Coronary artery (tissue), 2 donors: ENCODE results near the gene SYNE1.

ENCODE experiments used
- DNase-seq: peaks from one replicate; pipeline ENCODE4 v3.0.0-alpha.2; 2017; ENCODE audit warnings: low spot score
- H3K27ac ChIP-seq, 2 donors: fragments of 200-600 bp; sonication (generic); one replicate each; pipeline ENCODE4 v1.5.1; 2016 to 2019
- H3K4me3 ChIP-seq: fragments of 200-600 bp; sonication (generic); 2 replicates; pipeline ENCODE4 v1.5.1; 2016; ENCODE audit warnings: mild to moderate bottlenecking, moderate library complexity
- TF ChIP-seq, protein P1 (sequence below): fragments of 200-600 bp; sonication (generic); IDR thresholded peaks from one replicate; pipeline ENCODE4 v1.5.1; 2019; ENCODE audit warnings: antibody characterized with exemption

Gene SYNE1

GRCh38 chr6:152598901-152599537, 38.1 kb downstream of the SYNE1 start:
- Histone ChIP-seq H3K27ac (peak overlapping the region in 1 of 2 donors; percentile 11), H3K4me3 (no peak overlapping the region)
- TF ChIP-seq, protein P1, sequence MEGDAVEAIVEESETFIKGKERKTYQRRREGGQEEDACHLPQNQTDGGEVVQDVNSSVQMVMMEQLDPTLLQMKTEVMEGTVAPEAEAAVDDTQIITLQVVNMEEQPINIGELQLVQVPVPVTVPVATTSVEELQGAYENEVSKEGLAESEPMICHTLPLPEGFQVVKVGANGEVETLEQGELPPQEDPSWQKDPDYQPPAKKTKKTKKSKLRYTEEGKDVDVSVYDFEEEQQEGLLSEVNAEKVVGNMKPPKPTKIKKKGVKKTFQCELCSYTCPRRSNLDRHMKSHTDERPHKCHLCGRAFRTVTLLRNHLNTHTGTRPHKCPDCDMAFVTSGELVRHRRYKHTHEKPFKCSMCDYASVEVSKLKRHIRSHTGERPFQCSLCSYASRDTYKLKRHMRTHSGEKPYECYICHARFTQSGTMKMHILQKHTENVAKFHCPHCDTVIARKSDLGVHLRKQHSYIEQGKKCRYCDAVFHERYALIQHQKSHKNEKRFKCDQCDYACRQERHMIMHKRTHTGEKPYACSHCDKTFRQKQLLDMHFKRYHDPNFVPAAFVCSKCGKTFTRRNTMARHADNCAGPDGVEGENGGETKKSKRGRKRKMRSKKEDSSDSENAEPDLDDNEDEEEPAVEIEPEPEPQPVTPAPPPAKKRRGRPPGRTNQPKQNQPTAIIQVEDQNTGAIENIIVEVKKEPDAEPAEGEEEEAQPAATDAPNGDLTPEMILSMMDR, result no peak
- no peak for DNase-seq

DNA sequence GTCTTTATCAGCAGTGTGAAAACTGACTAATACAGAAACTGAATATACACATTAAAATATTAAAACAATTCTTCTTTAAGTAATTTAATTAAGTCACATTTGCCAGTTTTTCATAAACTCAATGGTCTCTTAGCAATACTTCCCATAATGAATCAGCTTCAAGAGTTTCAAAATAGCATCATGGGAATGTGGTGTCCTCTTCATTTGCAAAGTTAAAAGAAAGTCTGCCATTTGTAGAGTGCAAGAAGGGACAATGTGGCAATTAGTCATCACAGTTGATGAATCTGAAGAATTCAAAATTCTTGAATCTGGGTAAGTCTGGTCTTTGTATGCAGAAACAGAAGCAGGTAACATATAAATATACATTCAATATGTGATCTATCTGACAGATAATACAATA, 38.7 kb downstream of the SYNE1 start:
- TF ChIP-seq, protein P1, result no peak
- no peak overlapping the region for H3K4me3 ChIP-seq
- no peak overlapping the region for H3K27ac ChIP-seq
- DNase-seq, result no peak

DNA sequence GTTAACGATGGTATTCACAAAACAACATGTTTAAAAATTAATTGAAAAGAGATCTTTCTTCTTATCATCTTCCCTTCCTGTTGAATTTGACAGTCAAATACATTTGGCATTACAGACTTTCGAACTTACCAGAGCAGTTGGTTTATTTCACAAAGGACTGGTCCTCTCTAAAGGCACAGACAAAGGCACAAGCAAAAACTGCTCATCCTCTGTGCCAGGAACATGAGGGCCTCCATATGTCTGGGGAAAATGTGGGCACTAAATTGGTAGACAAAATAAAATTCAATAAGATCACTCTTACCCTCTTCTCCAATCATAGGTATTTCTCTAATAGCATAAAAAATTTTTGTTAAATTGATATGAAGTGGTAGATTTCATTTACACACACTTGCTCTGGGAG, 40.4 kb downstream of the SYNE1 start:
- Histone ChIP-seq H3K4me3 (no peak overlapping the region), H3K27ac (no peak overlapping the region)
- DNase-seq, result no peak
- TF ChIP-seq, protein P1, result no peak

- Histone ChIP-seq H3K27ac (no peak overlapping the region), H3K4me3 (no peak overlapping the region)
- TF ChIP-seq, protein P1, result no peak
- DNase-seq, result no peak
Measured at GRCh38 chr6:152595499-152595898, 41.7 kb downstream of the SYNE1 start.

DNA sequence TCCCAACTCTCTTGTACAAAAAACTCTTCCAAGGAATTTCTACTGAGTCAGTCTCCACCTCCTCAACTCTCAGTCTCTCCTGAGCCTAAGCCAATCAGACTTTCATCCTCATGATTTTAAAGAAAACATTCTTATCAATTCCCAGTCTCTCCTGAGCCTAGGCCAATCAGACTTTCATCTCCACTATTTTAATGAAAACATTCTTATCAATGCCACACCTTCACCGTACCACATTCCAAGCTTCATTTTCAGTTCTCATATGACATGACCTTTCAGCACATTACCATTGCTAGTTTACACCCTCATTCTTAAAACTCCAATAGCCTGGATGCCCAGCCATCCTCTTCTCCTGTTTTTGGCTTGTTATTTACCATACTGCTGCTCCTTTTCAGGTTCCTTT, 42.5 kb downstream of the SYNE1 start:
- TF ChIP-seq, protein P1, result no peak
- DNase-seq, result no peak
- Histone ChIP-seq H3K27ac (no peak overlapping the region), H3K4me3 (no peak overlapping the region)

GRCh38 chr6:152588456-152588855, 48.7 kb downstream of the SYNE1 start:
- TF ChIP-seq, protein P1, result no peak
- Histone ChIP-seq H3K27ac (no peak overlapping the region), H3K4me3 (no peak overlapping the region)
- DNase-seq, result no peak

GRCh38 chr6:152587473-152587872, 49.7 kb downstream of the SYNE1 start:
- no peak overlapping the region for H3K4me3 ChIP-seq
- TF ChIP-seq, protein P1, result no peak
- H3K27ac ChIP-seq, result no peak overlapping the region
- no peak for DNase-seq
